SIG-M5 (cell line): ENCODE results near the gene NHS.

ENCODE experiments used
- DNase-seq: peaks from one replicate; lab custom pipeline; 2025; lab: John Stamatoyannopoulos, UW

NHS gene

GRCh38 chrX:17736856-17737709, 362.1 kb downstream of the NHS start, which contains the start of gene SCML1:
Gene SCML1, plus strand, starts transcription at chrX:17737493. Its CDS starts 6,694 bp downstream, at chrX:17744187.
- no peak for DNase-seq

DNA sequence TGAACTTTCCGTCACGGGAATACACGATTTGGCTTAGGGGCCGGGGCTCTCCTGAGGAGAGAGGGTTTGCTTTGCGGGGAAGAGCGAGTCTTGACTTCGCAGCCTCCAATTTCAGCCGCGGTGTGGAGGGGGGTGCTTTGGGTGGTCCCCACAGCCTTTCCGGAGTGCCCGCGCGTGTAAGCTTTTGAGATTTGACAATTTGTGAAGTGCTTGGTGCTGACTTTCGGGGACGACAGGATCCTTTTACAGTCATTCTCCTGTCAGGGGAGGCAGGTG, 362.6 kb downstream of the NHS start:
- DNase-seq: no peak

DNA sequence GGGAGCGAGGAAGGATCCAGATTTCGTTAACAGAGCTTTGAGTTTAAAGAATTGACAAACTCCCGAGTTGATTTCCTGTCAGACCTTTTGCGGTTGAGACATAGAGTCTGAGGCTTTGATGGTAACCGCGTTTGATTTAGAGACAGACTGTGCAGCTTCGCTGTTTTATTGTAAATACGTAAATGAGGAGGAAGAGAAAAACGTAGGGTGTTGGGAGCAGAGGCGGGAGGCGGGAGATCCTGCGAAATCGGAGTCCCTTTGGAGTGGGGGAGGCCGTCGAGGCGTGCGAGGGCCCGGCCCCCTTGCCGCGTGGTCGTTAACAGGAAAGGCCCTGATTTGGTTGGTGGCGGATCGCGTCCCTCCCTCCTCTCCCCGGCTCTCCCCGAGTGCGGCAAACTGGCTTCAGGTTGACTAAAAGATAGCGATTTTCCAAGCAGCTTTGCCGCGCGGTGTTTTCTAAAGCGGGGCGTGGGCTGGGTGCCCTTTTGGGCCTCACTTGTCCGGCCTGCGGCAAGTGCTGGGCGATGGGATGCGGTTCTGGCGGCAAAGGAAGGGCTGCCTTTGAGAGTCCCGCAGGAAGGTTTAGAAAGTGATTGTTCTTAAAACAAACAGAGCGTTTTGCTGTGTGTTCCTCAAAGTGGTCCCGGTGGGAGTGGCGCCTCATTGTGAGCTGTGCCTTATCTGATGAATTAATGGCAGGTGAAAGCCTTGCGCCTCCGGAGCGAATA, 363.1 kb downstream of the NHS start:
- no peak for DNase-seq

- DNase-seq: no peak
Measured at GRCh38 chrX:17738737-17739535, 363.9 kb downstream of the NHS start.

- DNase-seq: no peak
Measured at GRCh38 chrX:17740137-17741122, 365.4 kb downstream of the NHS start.

DNA sequence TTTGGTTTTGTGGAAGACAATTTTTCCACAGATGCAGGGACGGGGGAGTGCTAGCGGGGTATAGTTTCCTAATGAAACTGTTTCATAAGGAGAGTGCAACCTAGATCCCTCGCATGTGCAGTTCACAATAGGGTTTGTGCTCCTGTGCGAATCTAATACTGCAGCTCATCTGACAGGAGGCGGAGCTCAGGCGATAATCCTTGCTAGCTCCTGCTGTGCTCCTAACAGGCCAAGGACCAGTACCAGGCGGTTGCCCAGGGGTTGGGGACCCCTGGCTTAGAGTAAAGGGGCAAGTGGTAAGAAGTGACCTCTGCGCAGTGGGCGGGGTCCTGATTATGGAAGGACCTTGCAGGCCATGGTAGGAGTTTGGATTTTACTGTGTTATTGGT, 366.1 kb downstream of the NHS start:
- no peak for DNase-seq

DNA sequence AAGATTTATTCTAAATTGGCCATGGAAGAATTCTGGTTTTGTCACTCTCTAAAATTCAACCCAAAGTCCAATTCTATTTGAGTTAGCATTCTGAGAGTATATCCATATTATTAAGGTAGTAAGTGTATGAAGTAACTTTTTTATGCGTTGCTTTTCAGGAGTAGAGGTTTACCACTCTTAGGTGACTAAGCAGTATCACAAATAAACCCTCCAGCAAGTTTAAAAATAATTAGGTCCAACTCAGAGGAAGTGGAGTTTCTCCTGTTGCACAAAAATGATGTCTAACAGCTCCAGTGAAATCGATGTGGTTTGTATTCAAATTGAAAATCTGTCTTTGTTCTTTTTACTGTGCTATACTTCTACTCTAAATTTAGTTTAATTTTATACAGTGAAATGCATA, 368.9 kb downstream of the NHS start:
- DNase-seq: no peak

GRCh38 chrX:17744896-17745523, 370.0 kb downstream of the NHS start:
- DNase-seq: no peak

DNA sequence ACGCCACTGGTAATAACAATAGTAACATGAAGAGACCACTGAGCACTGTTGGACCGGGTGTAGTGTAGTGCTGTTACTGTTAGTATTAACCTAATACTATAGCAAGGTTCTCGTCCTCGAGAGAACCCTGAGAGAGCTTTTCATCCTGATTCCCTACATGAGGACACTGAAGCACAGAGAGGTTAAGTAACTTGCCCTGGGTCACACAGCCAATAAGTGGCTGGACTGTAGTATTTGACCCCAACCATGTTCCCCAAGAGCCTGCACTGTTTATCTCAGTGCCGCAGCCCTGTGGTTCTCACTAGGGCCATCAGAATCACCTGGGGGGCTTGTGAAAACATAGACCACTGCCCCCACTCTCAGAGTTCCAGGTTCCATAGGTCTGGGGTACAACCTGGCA, 372.7 kb downstream of the NHS start:
- DNase-seq: no peak

DNA sequence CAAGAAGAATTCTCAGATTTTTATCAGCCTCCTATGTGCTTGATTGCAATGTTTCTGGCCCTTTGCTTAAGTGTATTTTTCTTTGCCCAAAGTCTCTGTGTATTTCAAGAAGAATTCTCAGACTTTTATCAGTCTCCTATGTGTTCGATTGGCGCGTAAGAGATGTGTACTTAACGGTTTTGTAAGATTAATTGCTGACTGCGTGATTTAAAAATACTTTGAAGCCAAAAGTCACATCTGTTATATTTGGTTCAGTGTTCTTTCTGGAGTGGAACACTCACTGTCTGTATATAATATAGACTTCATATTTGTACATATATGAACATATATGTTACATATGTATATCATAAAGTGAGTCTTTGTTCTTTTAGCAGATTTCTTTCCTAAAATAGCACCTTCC, 373.7 kb downstream of the NHS start:
- no peak for DNase-seq

DNA sequence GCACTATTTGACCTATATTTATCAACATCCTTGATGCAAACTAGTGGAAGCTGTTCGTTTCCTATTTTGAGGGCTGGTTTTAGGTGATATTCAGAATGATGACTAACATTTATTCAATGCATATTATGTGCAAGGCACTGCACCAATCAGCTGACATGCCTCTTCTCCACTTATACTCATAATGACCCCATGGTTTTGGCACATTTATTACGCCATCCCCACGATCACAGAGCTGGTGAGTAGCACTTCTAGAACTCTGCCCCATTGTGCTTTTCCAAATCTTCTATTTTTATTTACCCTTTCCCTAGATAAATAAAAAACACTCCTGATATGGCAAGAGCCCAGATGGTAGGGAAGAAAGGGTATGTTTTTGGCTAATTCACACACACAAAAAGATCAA, 375.4 kb downstream of the NHS start:
- no peak for DNase-seq

DNA sequence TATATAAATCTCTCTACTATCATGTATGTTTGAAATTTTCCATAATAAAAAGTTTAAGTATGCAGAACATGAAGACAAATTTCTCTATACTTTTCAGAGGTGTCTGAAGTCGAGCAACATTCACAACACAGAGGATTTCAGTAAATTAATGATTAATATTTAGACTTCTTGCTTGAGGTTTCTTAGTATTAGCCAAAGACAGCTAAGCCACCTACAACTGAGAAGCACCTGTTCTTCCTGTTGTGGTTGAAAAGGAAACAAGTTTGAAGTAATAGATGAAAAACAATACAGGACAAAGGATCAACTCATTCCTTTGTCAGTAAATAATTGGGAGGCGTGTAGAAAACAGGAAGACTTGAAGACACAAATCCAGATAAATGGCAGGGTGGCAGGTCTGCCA, 383.4 kb downstream of the NHS start:
- DNase-seq: no peak

DNA sequence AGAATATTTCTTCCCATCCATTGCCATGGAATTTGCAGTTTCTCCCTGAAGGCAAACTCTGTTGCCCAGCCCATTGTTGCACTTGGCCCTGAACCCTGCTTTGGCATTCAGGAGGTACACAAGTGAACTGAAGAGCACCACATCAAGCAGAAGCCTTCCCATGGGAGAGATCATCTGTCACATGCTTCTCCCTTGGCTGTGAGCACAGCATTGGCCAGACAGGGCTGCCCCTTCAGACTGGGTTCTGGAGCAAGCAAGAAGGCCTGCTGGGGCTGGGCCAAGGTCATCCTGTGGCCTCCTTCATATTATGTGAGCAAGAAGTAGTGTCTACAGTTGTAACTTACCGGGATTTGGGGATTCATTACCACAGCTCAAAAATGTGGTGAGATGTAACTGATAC, 385.0 kb downstream of the NHS start:
- DNase-seq: no peak

GRCh38 chrX:17767734-17768133, 392.7 kb downstream of the NHS start:
- no peak for DNase-seq

- DNase-seq: no peak
Measured at GRCh38 chrX:17768997-17769396, 394.0 kb downstream of the NHS start.

- DNase-seq: no peak
Measured at GRCh38 chrX:17769701-17770269, 394.8 kb downstream of the NHS start.

GRCh38 chrX:17773221-17773876, 398.3 kb downstream of the NHS start:
- DNase-seq: no peak

DNA sequence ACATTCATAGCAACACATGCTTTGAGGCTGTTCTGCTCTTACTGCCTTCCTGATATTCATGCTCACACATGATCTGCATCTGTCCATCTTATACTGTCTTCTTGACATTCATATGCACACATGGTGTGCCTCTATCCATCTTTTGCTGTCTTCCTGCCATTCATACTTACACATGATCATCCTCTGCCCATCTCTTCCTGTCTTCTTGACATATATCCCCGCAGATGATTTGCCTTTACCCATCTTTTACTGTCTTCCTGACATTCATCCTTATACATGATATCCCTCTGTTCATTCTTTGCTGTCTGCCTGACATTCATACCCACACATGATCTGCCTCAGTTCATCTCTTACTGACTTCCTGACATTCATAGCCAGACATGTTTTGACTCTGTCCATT, 399.1 kb downstream of the NHS start:
- DNase-seq: no peak

- DNase-seq: no peak
Measured at GRCh38 chrX:17778997-17779396, 404.0 kb downstream of the NHS start.

GRCh38 chrX:17779434-17779833, 404.4 kb downstream of the NHS start:
- no peak for DNase-seq
